Left lobe of liver (tissue), 2 donors: ENCODE measurements around the gene CRYBB3. TPM values are rescaled to one million over a fixed set of nuclear protein-coding genes. Genes with fewer than 3 reads are reported as not detected.
"Not testable (repeated sequence)": the region's sequence is repeated elsewhere in the genome, so short reads cannot be mapped to it uniquely, and the experiment has no call there.

Experiments used
- ATAC-seq: fragments of 200-7000 bp; cut with Tn5 transposase; one replicate; pipeline ENCODE4 v1.9.1; 2020; ENCODE audit warnings: mild to moderate bottlenecking, moderate library complexity
- DNase-seq: peaks from one replicate; pipeline ENCODE4 v3.0.0-alpha.2; 2020; ENCODE audit warnings: low spot score
- total RNA-seq: library from RNA; stranded (reverse); gene quantifications from one replicate; pipeline ENCODE4 v1.2.1, GENCODE V29; 2021
- donor health status: DM: no; HTN: no; CAD: no; lungs with moderate emphysema.
- donor health status: DM: no; HTN: yes; CAD: no.

The CRYBB3 gene
- total RNA-seq, 1 donor from 2014 or later = 0.91 TPM

DNA sequence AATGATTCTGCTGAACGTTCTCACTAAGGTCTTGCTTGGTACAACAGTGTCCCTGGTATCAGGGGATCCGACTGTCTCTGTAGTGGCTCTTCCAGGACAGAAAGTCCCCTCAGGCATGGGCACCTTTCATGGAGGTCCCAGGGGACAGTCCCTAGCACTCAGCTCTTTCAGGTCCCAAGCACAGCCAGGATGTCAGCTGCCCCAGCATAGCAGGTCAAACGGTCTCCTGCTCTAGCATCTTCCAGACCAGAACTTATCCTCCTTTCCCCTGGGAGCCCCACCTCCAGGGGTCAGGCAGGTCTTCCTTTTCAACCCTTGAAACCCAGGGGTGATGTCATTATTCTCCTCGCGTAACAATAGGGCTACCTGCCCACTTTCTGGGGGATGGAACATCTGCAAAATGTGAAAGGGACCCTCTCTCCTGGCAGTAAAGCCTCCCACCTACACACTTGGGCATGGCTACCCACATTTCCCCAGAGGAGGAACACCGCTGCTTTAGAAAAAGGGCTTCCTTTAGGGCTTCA, 24.7 kb upstream of the CRYBB3 start:
- ATAC-seq = no peak
- DNase-seq = no peak

DNA sequence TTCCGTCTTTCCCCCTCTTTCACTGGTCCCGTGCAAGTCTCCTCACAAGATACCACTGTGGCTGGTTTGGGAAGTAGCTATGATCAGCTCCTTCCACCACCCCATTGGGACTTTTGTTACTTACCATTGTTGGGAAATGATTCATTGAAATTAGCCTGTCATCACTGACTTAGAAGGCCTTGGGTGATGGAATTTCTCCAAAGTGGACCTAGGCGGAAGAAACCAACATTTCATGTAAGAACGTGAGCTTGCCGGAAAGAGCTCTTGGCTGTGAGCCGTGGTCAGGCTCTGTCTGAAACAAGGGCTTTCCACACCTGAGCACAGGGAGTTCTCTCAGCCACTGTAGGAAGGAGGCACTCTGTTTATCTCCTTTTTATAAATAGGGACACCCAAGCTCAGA, 23.5 kb upstream of the CRYBB3 start:
- DNase-seq = no peak
- no peak for ATAC-seq

DNA sequence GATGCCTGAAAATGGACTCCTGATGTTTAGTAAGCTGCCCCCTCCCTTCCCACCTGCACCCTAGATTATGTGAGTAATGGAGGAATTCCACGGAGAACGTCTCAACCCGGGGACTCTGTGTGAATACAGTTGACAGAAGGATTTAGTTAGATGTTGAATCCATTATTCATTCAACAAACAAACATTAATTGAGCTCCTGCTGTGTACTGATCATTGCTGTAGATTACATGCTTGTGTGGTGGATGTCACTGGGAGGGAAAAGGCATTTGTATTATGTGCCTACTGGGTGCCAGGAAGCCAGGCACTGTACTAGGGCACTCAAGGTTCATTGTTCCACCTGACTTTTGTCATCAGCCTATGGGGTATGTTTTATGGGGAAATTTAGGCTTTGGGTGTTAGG, 22.9 kb upstream of the CRYBB3 start:
- ATAC-seq = no peak
- no peak for DNase-seq

DNA sequence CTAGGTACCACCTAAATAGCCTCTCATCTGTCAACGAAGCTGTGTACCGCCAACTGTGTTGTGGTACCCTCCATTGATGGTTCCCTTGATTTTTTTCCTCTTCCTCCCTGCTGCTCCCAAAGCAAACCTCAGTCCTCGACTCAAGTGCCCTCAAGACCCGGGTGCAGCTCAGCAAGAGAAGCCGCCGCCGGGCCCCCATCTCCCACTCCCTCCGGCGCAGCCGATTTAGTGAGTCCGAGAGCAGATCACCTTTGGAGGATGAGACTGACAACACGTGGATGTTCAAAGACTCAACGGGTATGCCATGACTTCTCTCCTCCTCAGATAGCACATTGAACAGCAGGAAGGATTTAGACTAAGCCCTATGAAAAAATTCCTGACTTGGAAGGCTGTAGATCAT, 22.4 kb upstream of the CRYBB3 start:
- ATAC-seq (no peak), DNase-seq (no peak)

DNA sequence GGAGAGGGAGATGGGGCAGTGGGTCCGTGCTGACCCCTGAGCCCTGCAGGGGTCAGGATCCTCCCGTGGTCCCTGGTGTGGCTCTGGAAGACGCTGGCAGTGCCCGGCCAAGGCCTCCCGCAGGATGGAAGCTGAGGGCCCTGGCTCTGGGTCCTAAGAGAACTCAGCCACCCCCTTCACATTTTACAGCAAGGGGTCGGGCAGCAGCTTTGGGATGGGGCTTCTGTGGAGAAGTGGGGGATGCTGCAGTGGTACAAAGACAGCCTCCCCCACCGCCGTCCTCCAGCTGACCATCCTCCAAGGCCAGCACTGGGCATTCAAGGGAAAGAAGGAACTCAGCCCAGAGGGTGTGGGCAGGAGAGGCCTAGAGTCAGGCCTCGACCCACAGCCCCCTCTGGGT, 21.8 kb upstream of the CRYBB3 start:
- no peak for ATAC-seq
- DNase-seq = no peak

DNA sequence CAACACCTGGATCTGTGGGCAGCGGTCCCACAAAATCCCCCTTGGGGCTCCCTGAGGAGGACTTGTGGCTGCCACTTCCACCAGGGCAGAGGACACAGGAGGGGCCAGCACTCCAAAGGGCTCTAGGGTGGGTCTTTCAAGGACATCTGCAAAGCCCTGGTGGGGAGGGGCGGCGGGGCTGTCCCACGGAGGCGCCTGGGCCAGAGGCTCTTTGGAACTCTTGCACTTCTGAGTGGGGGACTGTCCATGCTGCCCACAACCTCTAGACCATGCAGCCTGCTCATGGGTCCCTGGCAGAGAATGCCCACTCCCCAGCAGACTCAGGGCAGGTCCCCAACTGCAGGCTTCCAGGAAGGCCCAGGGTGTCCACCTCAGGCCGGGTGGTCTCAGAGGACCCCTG, 21.3 kb upstream of the CRYBB3 start:
- not testable (repeated sequence) for DNase-seq, ATAC-seq

DNA sequence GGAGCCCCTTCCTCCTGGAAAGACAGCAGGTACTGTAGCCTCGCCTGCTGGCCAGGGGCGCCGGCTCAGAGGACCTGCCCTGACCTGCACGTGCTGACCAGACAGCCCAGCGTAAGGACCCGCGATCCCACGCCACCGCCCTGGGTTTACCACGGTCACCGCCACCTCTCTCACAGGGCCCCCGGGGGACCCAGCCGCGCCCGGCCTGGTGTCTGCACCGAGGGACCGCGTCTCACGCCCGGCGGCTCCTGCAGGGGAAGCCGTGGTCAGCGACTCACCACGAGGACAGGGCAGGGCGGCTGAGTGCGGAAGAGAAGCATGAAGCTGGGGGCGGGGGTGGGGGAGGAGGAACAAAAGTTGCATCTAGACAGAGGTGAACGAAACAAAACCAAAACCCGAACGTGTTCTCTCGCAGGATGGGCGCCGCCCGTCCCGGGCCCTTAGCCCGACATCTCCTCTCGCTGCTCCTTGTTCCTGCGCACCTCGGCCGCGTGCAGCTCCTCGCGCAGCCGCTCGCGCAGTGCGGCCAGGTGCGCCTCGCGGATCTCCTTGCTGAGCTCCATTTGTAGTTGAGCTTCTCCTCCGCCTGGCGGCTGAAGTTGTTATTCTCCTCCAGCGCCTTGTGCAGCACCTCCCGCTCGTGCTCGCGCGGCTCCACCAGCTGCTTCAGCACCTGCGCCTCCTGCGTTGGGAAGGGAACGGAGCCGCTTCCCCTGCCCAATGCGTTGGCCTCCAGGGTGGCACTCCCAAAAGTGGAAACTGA, 20.6 kb upstream of the CRYBB3 start:
- ATAC-seq = peak; percentile 2
- not testable (repeated sequence) for DNase-seq

DNA sequence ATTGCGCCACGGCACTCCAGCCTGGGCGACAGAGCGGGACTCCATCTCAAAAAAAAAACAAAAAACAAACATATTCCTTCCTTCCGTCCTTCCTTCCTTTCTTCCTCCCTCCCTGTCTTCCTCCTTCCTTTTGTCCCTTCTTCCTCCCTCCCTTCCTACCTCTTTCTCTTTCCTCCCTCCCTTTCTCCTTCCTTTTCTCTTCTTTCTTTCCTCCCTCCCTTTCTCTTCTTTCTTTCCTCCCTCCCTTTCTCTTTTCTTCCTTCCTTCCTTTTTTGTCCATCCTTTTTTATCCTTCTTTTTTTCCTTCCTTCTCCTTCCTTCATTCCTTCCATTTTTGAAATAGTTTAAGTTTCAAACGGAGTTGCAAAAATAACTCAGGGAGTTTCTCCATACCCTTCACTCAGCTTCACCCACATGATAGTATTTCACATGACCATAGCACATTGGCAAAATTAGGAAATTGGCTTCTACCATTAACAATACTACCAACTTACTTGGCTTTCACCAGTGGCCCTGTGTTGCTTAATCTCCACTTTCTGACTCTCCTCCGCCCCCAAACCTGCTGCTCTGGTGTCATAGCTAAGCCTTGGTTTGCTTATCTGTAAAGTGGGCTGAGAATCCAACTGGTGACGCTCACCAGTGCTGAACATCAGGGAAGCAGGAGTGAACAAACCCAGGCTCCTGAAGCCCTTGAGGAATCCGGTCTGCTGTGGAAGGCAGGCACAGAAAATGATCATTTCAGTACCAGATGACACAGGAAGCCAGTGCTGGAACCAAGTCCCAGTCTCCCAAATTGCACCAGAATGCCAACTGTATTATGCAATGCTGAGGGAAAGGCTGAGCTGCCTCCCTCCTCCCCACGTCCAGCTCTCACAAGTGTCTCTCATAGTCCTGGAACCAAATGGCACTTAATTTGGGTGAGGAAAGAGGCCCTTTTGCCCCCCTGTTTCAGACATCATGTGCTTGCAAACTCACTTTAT, 17.2 kb upstream of the CRYBB3 start:
- DNase-seq = peak; percentile 70
- ATAC-seq = peak; percentile 61

DNA sequence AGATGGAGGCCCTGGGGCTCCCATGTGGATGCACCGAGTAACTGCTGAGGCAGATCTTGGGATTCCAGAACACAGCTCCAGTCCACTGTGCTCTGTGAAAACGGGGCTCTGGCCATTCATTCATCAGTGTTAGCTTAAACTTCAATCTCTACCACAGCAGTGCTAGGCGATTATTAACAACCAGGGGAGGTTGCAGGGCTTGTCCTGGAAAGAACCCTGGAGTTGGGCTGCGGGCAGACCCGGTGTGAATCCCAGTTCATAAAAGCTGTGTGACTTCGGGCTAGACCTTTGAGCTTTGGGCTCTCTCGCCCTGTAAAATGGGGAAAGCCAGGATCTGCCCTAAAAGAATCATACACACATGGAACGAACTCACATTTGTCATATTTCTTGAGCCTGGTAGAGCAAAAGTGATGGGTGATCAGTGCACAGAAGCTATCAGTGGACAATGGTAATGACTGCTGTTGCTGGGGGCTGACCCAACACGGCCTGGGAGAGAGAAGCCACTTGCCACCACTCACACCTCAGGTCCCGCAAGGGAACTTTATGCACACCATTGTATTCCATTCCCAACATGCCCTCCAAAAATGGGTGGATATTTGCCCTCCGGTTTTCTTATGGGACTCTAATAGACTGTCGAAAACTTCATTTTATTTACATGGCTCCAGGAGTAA, 15.6 kb upstream of the CRYBB3 start:
- ATAC-seq = peak; percentile 83

DNA sequence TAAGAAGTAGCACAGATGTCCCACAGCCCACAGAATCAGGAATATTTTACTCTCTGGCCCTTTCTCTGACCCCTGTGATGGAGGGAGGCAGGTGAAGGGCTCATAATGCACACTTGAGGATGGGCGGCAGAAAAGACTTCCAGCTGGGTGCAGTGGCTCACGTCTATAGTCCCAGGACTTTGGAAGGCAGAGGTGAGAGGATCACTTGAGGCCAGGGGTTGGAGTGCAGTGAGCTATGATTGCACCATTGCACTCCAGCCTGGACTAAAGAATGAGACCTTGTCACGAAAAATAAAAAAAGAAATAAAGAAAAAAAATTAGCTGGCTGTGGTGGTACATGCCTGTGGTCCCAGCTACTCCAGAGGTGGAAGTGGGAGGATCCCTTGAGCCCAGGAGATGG, 13.5 kb upstream of the CRYBB3 start:
- no peak for DNase-seq
- peak; percentile 47 for ATAC-seq

More for the DNA sequence above, 15.6 kb upstream of the CRYBB3 start:
- peak; percentile 86 for DNase-seq

DNA sequence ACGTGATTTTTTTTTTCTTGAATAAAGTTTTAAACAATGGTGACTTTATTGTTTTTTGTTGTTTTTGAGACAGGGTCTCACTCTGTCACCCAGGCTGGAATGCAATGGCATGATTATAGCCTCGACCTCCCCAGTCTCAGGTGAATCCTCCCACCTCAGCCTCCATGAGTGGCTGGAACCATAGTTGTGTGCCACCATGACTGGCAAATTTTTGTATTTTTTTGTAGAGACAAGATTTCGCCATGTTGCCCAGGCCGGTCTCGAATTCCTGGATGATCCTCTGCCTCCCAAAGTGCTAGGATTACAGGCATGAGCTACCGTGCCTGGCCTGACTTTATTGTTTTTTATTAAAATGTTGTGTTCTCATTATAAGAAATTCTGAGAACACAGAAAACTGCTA, 12.2 kb upstream of the CRYBB3 start:
- DNase-seq (no peak), ATAC-seq (no peak)

DNA sequence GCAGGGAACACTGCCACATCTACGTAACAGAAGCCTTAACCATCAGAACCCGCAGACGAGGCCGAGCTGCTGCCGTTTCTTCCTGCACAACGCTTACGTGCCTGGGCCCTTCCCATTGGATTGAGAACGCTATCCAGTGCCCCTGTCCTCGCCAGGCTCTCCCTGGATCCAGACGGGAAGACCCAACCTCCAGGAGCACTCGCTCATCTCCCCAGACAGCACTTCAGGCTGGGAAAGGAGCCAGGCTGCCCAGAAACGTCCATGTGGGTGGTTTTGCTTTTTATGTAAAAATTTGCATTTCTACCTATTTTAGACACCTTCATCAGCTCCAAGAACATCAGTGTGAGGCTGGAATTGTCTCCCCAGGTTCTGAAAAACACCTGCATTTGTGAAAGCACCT, 7.3 kb upstream of the CRYBB3 start:
- ATAC-seq = no peak

DNA sequence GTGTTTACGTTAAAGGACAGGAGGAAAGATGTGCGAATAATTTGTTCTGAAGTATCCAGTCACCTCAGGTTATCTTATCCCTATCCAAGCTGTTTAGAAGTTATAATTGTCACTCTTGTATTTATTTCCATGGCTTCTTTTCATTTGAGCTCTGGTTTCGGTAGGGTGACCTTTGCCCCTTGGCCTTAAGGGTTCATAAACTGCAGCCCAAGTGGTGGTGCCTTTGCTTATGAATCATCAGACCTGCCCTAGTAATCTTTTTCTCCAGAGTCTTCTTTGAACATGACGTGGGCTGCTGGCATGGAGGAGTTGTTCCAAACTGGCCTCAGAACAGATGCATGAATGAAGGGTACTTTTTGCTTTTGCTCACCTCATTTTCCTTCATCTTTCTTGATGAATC, 6.5 kb upstream of the CRYBB3 start:
- DNase-seq (no peak), ATAC-seq (peak; percentile 39)

More for the DNA sequence above, 7.3 kb upstream of the CRYBB3 start:
- no peak for DNase-seq

DNA sequence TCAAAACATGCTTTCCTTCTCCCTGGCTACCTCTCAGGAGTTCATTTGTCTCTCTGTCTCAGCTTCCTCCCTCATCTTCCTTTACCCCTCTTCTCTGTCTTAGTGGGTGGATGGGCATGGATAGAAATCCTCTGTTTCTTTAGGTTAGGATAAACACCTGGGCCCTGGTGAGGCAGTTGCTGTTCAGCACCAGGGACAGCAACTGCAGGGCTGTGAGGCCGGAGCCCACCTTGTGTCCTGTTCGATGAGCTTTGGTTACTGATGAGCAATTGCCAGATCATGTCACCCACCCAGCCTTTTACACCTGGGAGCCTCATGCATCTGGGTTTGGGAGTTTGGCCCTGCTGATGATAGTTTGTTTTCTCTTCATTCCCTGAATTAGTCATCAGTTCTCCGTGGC, 6.1 kb upstream of the CRYBB3 start:
- DNase-seq (no peak), ATAC-seq (peak; percentile 27)

DNA sequence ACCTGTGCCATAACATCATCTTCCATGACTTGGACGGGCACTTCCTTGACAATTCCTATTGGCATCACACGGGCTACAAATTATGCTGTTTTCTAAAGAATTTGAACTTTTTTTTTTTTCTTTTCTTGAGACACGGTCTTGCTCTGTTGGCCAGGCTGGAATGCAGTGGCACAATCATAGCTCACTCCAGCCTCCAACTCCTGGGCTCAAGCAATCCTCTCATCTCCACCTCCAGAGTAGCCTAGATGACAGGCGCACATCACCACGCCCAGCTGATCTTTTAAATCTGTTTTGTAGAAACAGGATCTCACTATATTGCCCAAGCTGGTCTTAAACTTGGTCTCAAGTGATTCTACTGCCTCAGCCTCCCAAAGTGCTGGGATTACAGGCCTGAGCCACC, 3.3 kb upstream of the CRYBB3 start:
- ATAC-seq = no peak
- no peak for DNase-seq

DNA sequence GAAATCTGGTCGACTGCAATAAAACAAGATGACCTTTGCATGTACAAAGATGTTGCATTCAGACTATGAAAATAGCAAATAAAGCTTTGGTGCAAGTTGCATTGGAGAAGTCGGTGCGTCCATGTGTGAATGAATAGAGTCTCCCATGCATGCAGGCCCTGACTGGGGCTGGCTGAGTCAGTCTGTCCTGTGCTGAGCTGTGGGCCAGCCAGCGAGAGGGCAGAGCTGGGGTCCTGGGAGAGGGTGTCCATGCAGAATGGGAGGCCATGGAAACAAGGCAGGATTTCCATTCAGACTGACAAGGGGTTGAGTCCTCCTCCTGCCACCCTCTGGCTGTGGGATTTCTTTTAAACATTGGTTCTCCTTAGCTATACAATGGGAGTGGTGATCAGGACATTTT, 2.3 kb upstream of the CRYBB3 start:
- DNase-seq (no peak), ATAC-seq (no peak)

DNA sequence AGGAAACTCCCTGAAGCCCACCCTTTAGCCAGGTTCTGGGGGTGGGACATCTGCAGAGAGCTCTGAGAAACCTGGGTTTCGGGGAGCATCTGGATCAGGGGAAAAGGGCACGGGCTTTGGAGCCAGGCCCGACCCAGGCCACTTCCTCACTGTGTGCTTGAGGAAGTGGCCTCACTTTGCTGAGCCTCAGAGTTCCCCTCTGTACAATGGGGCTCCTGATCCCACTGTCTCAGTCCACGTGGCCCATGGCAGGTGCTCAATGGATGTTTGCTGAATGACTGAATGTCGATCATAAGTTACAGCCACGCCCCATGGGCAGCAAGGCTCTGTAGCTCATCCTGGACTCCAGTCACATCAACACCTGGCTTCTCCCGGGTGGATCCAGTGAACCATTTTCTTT, 1.3 kb downstream of the CRYBB3 start:
- no peak for ATAC-seq

DNA sequence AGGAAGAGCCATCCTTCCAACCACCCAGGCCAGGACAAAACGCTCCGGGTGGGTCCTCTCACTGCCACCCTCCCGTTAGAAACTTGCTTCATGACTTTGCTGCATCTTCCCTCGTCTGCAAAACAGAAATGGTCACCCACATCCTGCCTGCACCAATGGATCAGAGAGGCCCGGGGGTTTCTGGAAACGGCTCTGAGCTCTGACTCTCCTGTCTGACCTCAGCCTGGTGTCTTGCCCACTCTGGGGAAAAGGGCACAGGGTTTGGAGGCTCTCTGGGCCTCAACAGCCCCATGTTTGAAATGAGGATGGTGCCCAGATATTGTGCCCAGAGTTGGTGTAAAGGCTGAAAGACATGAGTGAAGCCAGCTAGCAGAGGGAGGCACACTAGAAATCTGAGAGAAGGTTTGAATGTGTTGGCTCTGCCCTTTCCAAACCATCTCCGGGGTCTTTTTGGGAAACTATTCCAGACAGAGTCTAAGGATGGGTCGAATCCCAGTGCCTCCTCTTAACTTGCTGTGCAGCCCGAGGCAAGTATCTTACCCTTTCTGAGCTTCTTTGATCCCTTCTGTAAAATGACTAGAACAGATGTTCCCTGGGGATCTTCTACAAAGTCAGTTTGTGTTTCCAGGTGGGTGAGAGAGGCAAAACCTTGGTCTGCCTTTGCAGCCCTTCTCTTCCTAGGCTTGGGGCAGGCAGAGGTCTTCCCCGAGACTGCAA, 2.1 kb downstream of the CRYBB3 start:
- DNase-seq (no peak), ATAC-seq (no peak)

More for the DNA sequence above, 1.3 kb downstream of the CRYBB3 start:
- DNase-seq = no peak

DNA sequence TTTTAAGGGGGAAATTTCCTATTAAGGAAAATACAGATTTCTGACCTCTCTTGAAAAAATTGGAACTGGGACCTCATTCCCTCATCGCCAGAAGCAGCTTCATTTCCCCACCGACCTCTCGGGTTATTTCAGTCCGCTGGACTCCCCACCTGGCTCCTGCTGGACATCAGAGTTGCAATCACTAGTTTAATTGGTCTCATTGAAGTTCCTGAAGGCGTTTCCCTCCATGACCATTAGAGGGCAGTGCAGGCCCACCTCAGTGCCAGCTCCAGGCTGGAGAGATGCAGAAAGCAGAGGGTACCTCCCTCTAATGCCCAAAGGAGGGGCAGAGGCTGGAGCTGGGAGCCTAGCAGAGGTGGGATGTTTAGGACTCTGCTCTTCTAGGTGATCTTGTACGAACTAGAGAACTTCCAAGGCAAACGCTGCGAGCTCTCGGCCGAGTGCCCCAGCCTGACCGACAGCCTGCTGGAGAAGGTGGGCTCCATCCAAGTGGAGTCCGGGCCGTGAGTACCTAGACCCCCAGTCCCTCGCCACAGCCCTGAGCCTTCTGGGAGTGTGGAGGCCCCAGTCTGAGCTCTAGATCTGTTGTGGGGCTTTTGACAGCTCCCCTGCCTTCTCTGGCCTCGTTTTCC, 2.7 kb downstream of the CRYBB3 start:
- peak; percentile 86 for ATAC-seq
- DNase-seq = no peak

DNA sequence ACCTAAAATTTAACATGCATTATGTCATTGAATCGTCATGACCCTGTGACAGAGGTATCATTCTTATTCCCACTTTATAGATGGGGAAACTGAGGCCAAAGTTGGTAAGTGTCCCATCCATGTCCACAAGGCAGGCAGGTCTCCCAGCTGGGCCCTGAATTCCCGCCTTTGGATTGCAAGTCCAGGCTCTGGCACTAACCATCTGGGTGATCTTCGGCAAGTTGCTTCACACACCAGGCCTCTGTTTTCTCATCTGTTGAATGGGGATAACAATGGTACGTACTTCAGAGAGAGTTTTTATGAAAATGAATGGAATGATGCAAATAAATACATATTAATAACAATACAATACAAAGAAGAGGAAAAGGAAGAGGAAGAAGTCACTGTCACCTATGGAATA, 3.4 kb downstream of the CRYBB3 start:
- no peak for ATAC-seq

More for the DNA sequence above, 3.4 kb downstream of the CRYBB3 start:
- DNase-seq = no peak
